ENCODE data around the gene NKRF.

Gene NKRF

DNA sequence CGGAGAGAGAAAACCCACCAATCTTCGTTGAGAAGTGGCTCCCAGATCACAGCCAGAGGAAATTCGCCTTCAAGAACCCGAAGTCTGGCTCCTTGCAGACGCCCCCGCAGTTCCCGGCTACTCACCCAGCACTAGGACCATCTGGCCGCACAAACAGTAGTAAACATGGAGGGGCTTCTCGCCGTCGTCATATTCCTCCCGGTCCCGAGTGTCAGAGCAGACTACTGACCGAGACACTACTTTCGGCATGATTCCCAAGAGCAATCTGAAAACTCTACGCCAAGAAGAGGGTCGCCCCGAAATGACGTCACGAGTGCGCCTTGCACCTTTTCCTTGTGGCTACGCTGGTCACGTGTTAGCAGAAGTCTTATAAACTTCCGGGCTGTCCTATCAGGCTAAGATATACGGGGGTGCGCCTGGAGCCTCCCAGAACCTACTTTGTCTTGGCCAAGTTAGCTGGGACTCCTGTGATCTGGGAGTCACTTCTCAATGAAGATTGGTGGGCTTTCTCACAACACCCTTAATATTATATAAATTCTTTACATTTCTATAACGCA lies 41.0 kb downstream of the NKRF start, which contains the start of gene STEEP1:
STEEP1 (minus strand) TSS at position 303 of the 557 bp plus-strand sequence; CDS start at position 249, 54 bp downstream.
- peak; percentile 93 for DNase-seq (ENCODE audit: low read depth)
- no peaks in the 10 kb centered on the region for H3K27me3 ChIP-seq (replicated peaks; ENCODE audit: control insufficient read depth, insufficient read depth, low read length)
- peak within 1 kb of the TSS; percentile 88 for H3K4me3 ChIP-seq (ENCODE audit: low read length)
- H3K4me1 ChIP-seq (ENCODE audit: control insufficient read depth, insufficient read depth, low read length), result no peaks in the 10 kb centered on the region
- peaks cover 5% of the 10 kb centered on the region for H3K36me3 ChIP-seq (ENCODE audit: control insufficient read depth, insufficient read depth, low read length, severe bottlenecking)
- H3K9me3 ChIP-seq (ENCODE audit: control insufficient read depth, low read length), result no peaks in the 10 kb centered on the region
- peak within 1 kb of the TSS; percentile 92 for H3K9ac ChIP-seq (ENCODE audit: low read length)

DNA sequence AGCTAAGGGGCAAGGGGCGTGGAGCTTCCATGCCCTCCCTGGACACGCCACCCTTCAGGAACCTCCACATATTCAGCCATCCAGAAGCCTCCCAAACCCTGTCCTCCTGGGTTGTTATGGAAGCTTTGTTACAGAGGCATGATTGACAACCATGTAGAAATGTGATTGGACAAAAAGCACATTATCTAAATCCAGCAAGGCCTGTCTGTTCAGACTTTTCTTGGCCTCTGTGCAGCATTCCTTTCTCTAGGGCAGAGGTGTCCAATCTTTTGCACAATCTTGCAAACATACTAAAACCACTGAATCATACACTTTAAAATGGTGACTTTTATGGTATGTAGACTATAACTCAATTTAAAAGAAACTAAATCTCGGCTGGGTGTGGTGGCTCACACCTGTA lies 53.7 kb downstream of the NKRF start:
- Histone ChIP-seq H3K9ac (ENCODE audit: low read length) (peak overlapping the region; percentile 56), H3K27me3 (replicated peaks; ENCODE audit: control insufficient read depth, insufficient read depth, low read length) (no peaks in the 10 kb centered on the region), H3K9me3 (ENCODE audit: control insufficient read depth, low read length) (peaks cover 2% of the 10 kb centered on the region), H3K36me3 (ENCODE audit: control insufficient read depth, insufficient read depth, low read length, severe bottlenecking) (peaks cover 4% of the 10 kb centered on the region), H3K4me3 (ENCODE audit: low read length) (peak overlapping the region; percentile 37), H3K4me1 (ENCODE audit: control insufficient read depth, insufficient read depth, low read length) (peaks cover 27% of the 10 kb centered on the region)
- peak; percentile 70 for DNase-seq (ENCODE audit: low read depth)

DNA sequence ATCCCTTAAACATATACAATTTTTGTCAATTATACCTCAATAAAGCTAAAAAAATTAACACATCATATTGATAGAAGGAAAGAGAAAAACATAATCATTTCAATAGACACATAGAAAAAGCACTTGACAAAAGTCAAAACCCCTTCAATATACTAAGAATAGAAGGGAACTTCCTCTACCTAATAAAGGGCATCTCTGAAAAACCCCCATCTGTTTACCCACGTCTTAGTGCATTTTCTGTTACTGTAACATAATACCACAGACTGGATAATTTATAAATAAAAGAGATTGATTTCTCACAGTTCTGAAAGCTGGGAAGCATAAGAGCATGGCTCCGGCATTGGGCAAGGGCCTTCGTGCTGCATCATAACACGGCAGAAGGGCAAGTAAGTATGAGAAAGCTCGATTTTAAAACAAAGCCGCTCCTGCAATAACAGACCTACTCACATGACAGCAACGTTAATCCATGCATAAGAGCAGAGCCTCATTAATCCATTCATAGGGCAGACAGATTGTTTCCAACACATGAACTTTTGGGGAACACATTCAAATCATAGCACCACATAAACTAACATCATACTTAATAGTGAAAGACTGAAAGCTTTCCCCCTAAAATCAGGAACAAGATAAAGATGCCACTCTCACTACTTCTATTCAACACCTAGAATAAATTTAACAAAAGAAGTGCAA lies 56.8 kb downstream of the NKRF start:
- peaks cover under 1% of the 10 kb centered on the region for H3K9me3 ChIP-seq (ENCODE audit: control insufficient read depth, low read length)
- DNase-seq (ENCODE audit: low read depth), result no peak
- H3K4me3 ChIP-seq (ENCODE audit: low read length), result no peak overlapping the region
- H3K36me3 ChIP-seq (ENCODE audit: control insufficient read depth, insufficient read depth, low read length, severe bottlenecking), result no peaks in the 10 kb centered on the region
- no peaks in the 10 kb centered on the region for H3K27me3 ChIP-seq (replicated peaks; ENCODE audit: control insufficient read depth, insufficient read depth, low read length)
- no peak overlapping the region for H3K9ac ChIP-seq (ENCODE audit: low read length)
- H3K4me1 ChIP-seq (ENCODE audit: control insufficient read depth, insufficient read depth, low read length), result peaks cover 25% of the 10 kb centered on the region

DNA sequence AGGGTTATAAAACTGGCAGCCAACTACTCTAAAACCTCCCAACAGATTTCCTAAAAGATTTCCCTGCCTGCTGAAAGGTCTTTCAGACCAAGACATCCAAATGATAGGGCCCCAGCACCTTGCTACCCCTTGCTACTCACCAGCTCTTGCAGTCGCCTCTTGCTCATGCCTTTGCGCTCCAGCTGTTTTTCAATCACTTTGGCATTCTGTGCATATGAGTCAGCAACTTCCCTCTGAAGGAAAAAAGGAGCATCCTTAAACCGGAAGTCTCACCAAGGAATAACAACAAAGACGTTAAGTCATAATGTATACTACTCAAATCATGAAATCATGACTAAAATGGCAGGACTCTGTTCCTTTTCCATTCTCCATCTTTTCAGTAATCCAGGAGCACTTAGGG lies 65.0 kb downstream of the NKRF start:
- H3K4me3 ChIP-seq (ENCODE audit: low read length), result no peak overlapping the region
- peak; percentile 57 for DNase-seq (ENCODE audit: low read depth)
- no peaks in the 10 kb centered on the region for H3K9me3 ChIP-seq (ENCODE audit: control insufficient read depth, low read length)
- peaks cover 14% of the 10 kb centered on the region for H3K36me3 ChIP-seq (ENCODE audit: control insufficient read depth, insufficient read depth, low read length, severe bottlenecking)
- H3K9ac ChIP-seq (ENCODE audit: low read length), result no peak overlapping the region
- no peaks in the 10 kb centered on the region for H3K27me3 ChIP-seq (replicated peaks; ENCODE audit: control insufficient read depth, insufficient read depth, low read length)
- peaks cover 6% of the 10 kb centered on the region for H3K4me1 ChIP-seq (ENCODE audit: control insufficient read depth, insufficient read depth, low read length)

DNA sequence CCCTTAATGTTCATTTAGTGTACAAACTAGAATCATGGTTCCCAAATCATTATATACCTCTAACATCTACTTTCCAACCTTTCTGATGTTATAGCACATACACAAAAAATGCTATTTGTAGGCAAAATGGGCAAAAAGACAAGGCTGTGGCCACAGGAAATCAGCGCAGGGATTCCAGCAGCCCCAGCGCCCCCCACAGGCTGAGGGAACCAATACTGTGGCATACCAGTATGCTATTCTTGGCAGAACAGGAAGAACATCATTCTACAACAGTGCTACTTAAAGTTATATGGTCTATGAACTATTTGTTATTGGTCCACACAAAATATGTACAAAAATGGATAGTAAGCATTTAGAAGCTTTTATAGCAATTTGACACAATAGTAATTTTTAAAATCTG lies 66.4 kb downstream of the NKRF start:
- peaks cover 6% of the 10 kb centered on the region for H3K4me1 ChIP-seq (ENCODE audit: control insufficient read depth, insufficient read depth, low read length)
- H3K36me3 ChIP-seq (ENCODE audit: control insufficient read depth, insufficient read depth, low read length, severe bottlenecking), result peaks cover 14% of the 10 kb centered on the region
- H3K9ac ChIP-seq (ENCODE audit: low read length), result no peak overlapping the region
- H3K9me3 ChIP-seq (ENCODE audit: control insufficient read depth, low read length), result no peaks in the 10 kb centered on the region
- H3K27me3 ChIP-seq (replicated peaks; ENCODE audit: control insufficient read depth, insufficient read depth, low read length), result no peaks in the 10 kb centered on the region
- no peak overlapping the region for H3K4me3 ChIP-seq (ENCODE audit: low read length)
- no peak for DNase-seq (ENCODE audit: low read depth)
